Hematopoietic multipotent progenitor cell treated with erythropoietin and hydrocortisone succinate and interleukin-3 and kit ligand, for 15 days (in vitro differentiated cells): ENCODE data around the gene TADA2A.
"Not testable (repeated sequence)": the region's sequence is repeated elsewhere in the genome, so short reads cannot be mapped to it uniquely, and the experiment has no call there.

Source experiments
- DNase-seq: peaks from one replicate; pipeline ENCODE4 v3.0.0-alpha.2; 2015; ENCODE audit warnings: low spot score

Gene TADA2A

GRCh38 chr17:37399265-37399803 lies 7.4 kb upstream of the TADA2A start:
- no peak for DNase-seq

GRCh38 chr17:37400505-37400904 lies 6.2 kb upstream of the TADA2A start:
- no peak for DNase-seq

- DNase-seq: not testable (repeated sequence)
Measured at GRCh38 chr17:37405522-37405921, 1.2 kb upstream of the TADA2A start.

DNA sequence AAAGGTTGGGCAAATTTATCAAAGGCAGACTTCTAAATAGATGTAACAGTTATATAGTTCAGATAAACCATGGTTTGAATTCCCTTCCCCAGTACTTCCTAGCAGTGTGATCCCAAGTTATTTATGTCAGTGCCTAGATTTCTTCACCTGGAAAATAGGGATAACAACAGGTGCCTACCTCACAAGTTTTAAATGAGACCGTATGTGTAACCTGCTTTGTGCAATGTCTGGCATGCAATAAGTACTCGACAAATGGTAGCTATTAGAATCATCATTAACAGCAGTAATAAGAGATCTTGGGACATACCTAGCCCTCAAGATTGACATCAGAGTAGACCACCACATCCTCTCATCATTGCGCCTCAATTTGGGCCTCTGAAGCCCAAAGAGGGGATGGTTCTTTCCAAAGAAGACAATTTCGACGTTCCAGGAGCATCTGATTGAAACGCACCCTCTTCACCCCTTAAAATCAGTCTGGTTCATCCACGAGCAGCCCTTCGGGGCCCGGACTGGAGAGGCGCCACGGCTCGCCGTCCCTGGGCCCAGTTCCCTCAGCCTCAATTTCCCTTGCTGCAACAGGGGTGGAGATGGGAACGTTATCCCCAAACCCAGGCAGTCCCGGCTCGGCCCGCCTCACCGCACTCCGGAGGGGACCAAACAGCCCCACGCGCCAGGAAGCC lies 591 bp upstream of the TADA2A start:
- DNase-seq: no peak

DNA sequence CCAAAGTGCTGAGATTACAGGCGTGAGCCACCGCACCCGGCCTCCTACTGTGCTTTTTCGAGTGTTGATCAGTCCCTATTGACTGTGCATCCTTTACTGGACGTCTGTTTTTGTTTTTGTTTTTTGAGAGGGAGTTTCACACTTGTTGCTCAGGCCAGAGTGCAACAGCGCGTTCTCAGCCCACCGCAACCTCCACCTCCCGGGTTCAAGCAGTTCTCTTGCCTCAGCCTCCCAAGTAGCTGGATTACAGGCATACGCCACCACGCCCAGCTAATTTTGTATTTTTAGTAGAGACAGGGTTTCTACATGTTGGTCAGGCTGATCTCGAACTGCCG lies 1.4 kb downstream of the TADA2A start:
- DNase-seq: not testable (repeated sequence)

- no peak for DNase-seq
Measured at GRCh38 chr17:37410357-37410756, 3.7 kb downstream of the TADA2A start.

- no peak for DNase-seq
Measured at GRCh38 chr17:37413875-37414519, 7.3 kb downstream of the TADA2A start.

DNA sequence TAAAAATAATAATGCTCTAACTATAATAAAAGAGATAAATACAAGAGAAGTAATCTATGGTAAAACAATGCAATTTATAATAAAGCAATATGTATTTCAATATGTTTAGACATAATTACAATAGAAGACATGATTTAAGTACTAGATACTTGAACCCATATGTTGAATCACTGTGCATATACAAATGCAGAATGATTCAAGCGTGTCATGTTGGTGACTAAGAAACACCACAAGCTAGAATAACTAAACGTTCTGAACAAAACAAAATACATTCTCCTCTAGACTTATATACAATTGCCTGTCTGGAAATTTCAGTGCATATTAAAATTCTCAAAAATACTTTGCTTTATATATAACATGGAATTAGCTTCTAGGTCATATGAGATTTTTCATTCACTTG lies 11.2 kb downstream of the TADA2A start:
- DNase-seq: no peak

DNA sequence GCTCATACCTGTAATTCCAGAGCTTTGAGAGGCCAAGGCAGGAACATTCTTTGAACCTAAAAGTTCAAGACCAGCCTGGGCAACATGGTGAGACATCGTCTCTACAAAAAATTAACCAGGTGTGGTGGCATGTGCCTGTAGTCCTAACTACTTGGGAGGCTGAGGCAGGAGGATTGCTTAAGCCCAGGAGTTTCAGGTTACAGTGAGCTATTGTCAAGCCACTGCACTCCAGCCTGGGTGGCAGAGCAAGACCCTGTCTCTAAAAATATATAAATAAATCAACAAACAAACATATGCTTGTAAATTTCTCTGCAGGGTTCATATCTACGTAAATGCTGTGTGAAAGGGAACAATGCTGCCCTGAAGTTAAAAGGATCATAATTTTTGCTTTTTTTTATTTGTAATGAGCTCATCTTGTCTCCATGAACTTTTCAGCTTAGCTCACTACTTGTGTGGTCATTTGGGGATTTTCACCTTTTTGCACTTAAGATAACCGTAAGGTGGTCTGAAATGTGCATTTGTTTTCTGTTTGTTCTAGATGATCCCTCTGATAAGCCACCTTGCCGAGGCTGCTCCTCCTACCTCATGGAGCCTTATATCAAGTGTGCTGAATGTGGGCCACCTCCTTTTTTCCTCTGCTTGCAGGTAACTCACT lies 16.4 kb downstream of the TADA2A start:
- DNase-seq: no peak

- no peak for DNase-seq
Measured at GRCh38 chr17:37425268-37425667, 18.6 kb downstream of the TADA2A start.

DNA sequence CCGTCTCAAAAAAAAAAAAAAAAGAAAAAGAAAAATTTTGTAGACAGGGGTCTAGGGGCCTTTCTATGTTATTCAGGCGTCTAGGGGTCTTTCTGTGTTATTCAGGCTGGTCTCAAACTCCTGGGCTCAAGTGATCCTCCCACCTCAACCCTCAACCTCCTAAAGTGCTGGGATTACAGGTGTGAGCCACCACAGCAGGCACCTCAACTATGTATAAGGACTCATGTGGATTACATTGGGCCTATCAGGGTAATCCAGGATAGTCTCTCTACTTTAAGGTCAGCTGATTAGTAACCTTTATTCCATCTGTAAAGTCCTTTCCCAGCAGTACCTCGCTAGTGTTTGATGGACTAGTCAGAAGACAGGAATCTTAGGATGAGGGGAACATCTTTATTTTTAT lies 22.4 kb downstream of the TADA2A start:
- DNase-seq: no peak

GRCh38 chr17:37429453-37429852 lies 22.8 kb downstream of the TADA2A start:
- no peak for DNase-seq

GRCh38 chr17:37430051-37430627 lies 23.5 kb downstream of the TADA2A start:
- no peak for DNase-seq

- DNase-seq: no peak
Measured at GRCh38 chr17:37432671-37433070, 26.0 kb downstream of the TADA2A start.

- DNase-seq: no peak
Measured at GRCh38 chr17:37438141-37438540, 31.5 kb downstream of the TADA2A start.

DNA sequence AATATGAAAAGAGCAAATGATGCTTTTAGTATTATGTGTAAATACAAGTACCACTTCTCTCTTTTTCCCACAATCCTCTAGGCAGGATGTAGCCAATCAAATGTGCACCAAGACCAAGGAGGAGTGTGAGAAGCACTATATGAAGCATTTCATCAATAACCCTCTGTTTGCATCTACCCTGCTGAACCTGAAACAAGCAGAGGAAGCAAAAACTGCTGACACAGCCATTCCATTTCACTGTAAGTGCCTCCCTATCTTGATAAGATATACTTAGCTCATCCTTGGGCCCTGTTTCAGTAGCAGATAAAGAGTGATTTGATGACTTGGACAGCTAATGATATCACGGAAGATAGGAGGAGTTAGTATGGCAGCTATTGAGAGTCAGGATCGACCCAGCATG lies 33.7 kb downstream of the TADA2A start:
- DNase-seq: no peak

- DNase-seq: not testable (repeated sequence)
Measured at GRCh38 chr17:37441369-37442014, 34.8 kb downstream of the TADA2A start.

- DNase-seq: no peak
Measured at GRCh38 chr17:37446027-37446426, 39.3 kb downstream of the TADA2A start.

- no peak for DNase-seq
Measured at GRCh38 chr17:37447641-37448040, 41.0 kb downstream of the TADA2A start.

GRCh38 chr17:37450112-37450511 lies 43.4 kb downstream of the TADA2A start:
- DNase-seq: no peak

- not testable (repeated sequence) for DNase-seq
Measured at GRCh38 chr17:37457801-37458200, 51.1 kb downstream of the TADA2A start.

- no peak for DNase-seq
Measured at GRCh38 chr17:37458805-37459204, 52.1 kb downstream of the TADA2A start.
